HG02870 (cell line): ENCODE results near the gene DST.
"Not testable (repeated sequence)": the region's sequence is repeated elsewhere in the genome, so short reads cannot be mapped to it uniquely, and the experiment has no call there.

ENCODE experiments used
- ATAC-seq: cut with Tn5 transposase; IDR thresholded peaks from one replicate; pipeline ENCODE4 v1.9.1; 2021; ENCODE audit warnings: mild to moderate bottlenecking, moderate library complexity; ENCODE audit not compliant: unreplicated experiment

Gene DST

GRCh38 chr6:56521454-56521853 lies 121.2 kb downstream of the DST start:
- ATAC-seq: no peak

GRCh38 chr6:56520218-56520617 lies 122.5 kb downstream of the DST start:
- no peak for ATAC-seq

GRCh38 chr6:56518995-56519767 lies 123.5 kb downstream of the DST start:
- no peak for ATAC-seq

GRCh38 chr6:56517155-56517745 lies 125.4 kb downstream of the DST start:
- no peak for ATAC-seq

- ATAC-seq: no peak
These were observed 126.7 kb downstream of the DST start for GRCh38 chr6:56516003-56516402.

GRCh38 chr6:56515081-56515905 lies 127.4 kb downstream of the DST start:
- no peak for ATAC-seq

- ATAC-seq: no peak
These were observed 128.3 kb downstream of the DST start for GRCh38 chr6:56514395-56514794.

GRCh38 chr6:56513631-56514030 lies 129.1 kb downstream of the DST start:
- no peak for ATAC-seq

GRCh38 chr6:56511591-56511990 lies 131.1 kb downstream of the DST start:
- no peak for ATAC-seq

- ATAC-seq: no peak
These were observed 131.6 kb downstream of the DST start for GRCh38 chr6:56510984-56511531.

GRCh38 chr6:56509031-56509430 lies 133.7 kb downstream of the DST start:
- ATAC-seq: no peak

- ATAC-seq: no peak
These were observed 135.2 kb downstream of the DST start for GRCh38 chr6:56507517-56507916.

GRCh38 chr6:56505512-56506260 lies 137.0 kb downstream of the DST start:
- ATAC-seq: no peak

GRCh38 chr6:56501993-56502392 lies 140.7 kb downstream of the DST start:
- no peak for ATAC-seq

GRCh38 chr6:56499095-56499494 lies 143.6 kb downstream of the DST start:
- peak; percentile 71 for ATAC-seq

- no peak for ATAC-seq
These were observed 145.0 kb downstream of the DST start for GRCh38 chr6:56497691-56498090.

- no peak for ATAC-seq
These were observed 145.4 kb downstream of the DST start for GRCh38 chr6:56497240-56497639.

- ATAC-seq: not testable (repeated sequence)
These were observed 146.0 kb downstream of the DST start for GRCh38 chr6:56496650-56497049.

- no peak for ATAC-seq
These were observed 147.0 kb downstream of the DST start for GRCh38 chr6:56495654-56496053.

- no peak for ATAC-seq
These were observed 150.9 kb downstream of the DST start for GRCh38 chr6:56491606-56492328.
